ENCODE results near the gene VPS4A.

GRCh38 chr16:69319381-69319780 lies 8.2 kb downstream of the VPS4A start:
- TF ChIP-seq CTCF (conservative IDR thresholded peaks at IDR 0.05; ENCODE audit: low read depth, low read length) (no peak), EZH2phosphoT487 (IDR thresholded peaks at IDR 0.05; ENCODE audit: borderline replicate concordance, low read length) (no peak), EZH2 (IDR thresholded peaks at IDR 0.05; ENCODE audit: low read length, unreplicated experiment) (no peak)
